K562 (cell line): Measurements from ENCODE around the gene SPIRE1. TPM values are rescaled to one million over a fixed set of nuclear protein-coding genes. Genes with fewer than 3 reads are reported as not detected.

ENCODE experiments used
- CHD2 ChIP-seq: IDR thresholded peaks from 2 replicates; pipeline ENCODE4 v1.6.1; 2011; ENCODE audit warnings: low read depth, low read length
- CXXC5 ChIP-seq: fragments of 250-450 bp; sonication (Bioruptor Pico); IDR thresholded peaks from 2 replicates; pipeline ENCODE4 v1.8.0; 2022; ENCODE audit warnings: inconsistent platforms, mild to moderate bottlenecking, moderate library complexity
- FOXA3 ChIP-seq, 2 experiments: fragments of 450-650 bp in 1 of 2; sonication (generic) in 1 of 2; formaldehyde crosslinking; IDR thresholded peaks in 1 of 2; conservative IDR thresholded peaks in 1 of 2; 2 replicates each; pipeline versions ENCODE4 v1.4.0 to v1.8.0; 2020 to 2022; ENCODE audit warnings: mild to moderate bottlenecking in 2 of 2, missing genetic modification reagents in 1 of 2
- FOXK2 ChIP-seq, 2 experiments: fragments of 450-650 bp; IDR thresholded peaks in 1 of 2; conservative IDR thresholded peaks in 1 of 2; 2 replicates each; pipeline ENCODE4 v1.6.1; 2016; ENCODE audit warnings: low read depth in 2 of 2, mild to moderate bottlenecking in 1 of 2
- KLF6 ChIP-seq: fragments of 250-450 bp; sonication (Bioruptor Pico); IDR thresholded peaks from 2 replicates; pipeline ENCODE4 v1.4.0; 2020; ENCODE audit warnings: mild to moderate bottlenecking, moderate library complexity, borderline replicate concordance
- MAZ ChIP-seq, 2 experiments: fragments of 450-650 bp in 1 of 2; sonication (generic) in 1 of 2; formaldehyde crosslinking; IDR thresholded peaks in 1 of 2; conservative IDR thresholded peaks in 1 of 2; 2 replicates each; pipeline versions ENCODE4 v1.4.0 to v1.5.0; 2020; ENCODE audit warnings: mild to moderate bottlenecking in 1 of 2, missing genetic modification reagents in 1 of 2
- POLR2H ChIP-seq: IDR thresholded peaks from 2 replicates; pipeline ENCODE4 v1.6.1; 2016; ENCODE audit warnings: missing genetic modification characterization, low read depth, mild to moderate bottlenecking, control low read depth, missing compliant biosample characterization, moderate library complexity
- RFX7 ChIP-seq: fragments of 250-450 bp; sonication (Bioruptor Pico); IDR thresholded peaks from 2 replicates; pipeline ENCODE4 v1.5.1; 2021; ENCODE audit warnings: mild to moderate bottlenecking
- RNF2 ChIP-seq: sonication (generic); IDR thresholded peaks from 2 replicates; pipeline ENCODE4 v1.6.1; 2016
- SIN3A ChIP-seq, 2 experiments: fragments of 150-350 bp in 1 of 2; IDR thresholded peaks; 2 replicates each; pipeline ENCODE4 v1.6.1; 2011 to 2016; ENCODE audit warnings: borderline replicate concordance in 2 of 2, low read depth in 2 of 2, low read length in 2 of 2, mild to moderate bottlenecking in 2 of 2, moderate library complexity in 2 of 2; ENCODE audit not compliant: control insufficient read depth in 1 of 2
- polyA plus RNA-seq, 8 experiments: library from polyadenylated mRNA; depleted of rRNA in 4 of 8; stranded (reverse) in 5 of 8; unstranded in 3 of 8; fragments of >200 nt; fragmentation: Nextera tagmentation in 2 of 8; fragmentation: Illumina TruSeq in 1 of 8; extraction: Ambion mirVana in 2 of 8; extraction: Trizol in 1 of 8; gene quantifications; 2 replicates each; pipeline versions ENCODE4 v1.2.1 to v1.2.3, GENCODE V29; 2011 to 2014; ENCODE audit warnings: inconsistent platforms in 1 of 8, missing spikeins in 1 of 8
- total RNA-seq, 7 experiments: library from RNA; depleted of rRNA in 6 of 7; stranded (reverse); fragments of >200 nt in 6 of 7; fragmentation: Illumina TruSeq in 2 of 7; extraction: Trizol in 2 of 7; gene quantifications; 2 replicates each; pipeline versions ENCODE4 v1.2.1 to v1.2.3, GENCODE V29; 2011 to 2021; ENCODE audit warnings: low replicate concordance in 1 of 7
- TF ChIP-seq, protein P1 (sequence below): sonication (generic); formaldehyde crosslinking; IDR thresholded peaks from 2 replicates; pipeline ENCODE4 v1.8.1; 2023; ENCODE audit warnings: mild to moderate bottlenecking, missing genetic modification reagents
- TF ChIP-seq, protein P2 (sequence below): sonication (generic); formaldehyde crosslinking; IDR thresholded peaks from 2 replicates; pipeline ENCODE4 v1.8.0; 2022; ENCODE audit warnings: mild to moderate bottlenecking, missing genetic modification reagents, borderline replicate concordance
- TF ChIP-seq, protein P3 (sequence below), 3 experiments: IDR thresholded peaks in 2 of 3; conservative IDR thresholded peaks in 1 of 3; 2 replicates each; pipeline ENCODE4 v1.5.1; 2011 to 2012; ENCODE audit warnings: low read length in 3 of 3, mild to moderate bottlenecking in 3 of 3, control low read depth in 2 of 3, improper control_type of control experiment in 1 of 3, inconsistent platforms in 1 of 3, low read depth in 1 of 3, mixed read lengths in 1 of 3, moderate library complexity in 1 of 3; ENCODE audit not compliant: insufficient read depth in 2 of 3

SPIRE1 gene
- total and polyA plus RNA-seq, 9 of the 15 experiments (the other 6 are each of a cell fraction or from before 2014, with no cell fraction given) = 2.9 to 14.0 (median 10.2) TPM

DNA sequence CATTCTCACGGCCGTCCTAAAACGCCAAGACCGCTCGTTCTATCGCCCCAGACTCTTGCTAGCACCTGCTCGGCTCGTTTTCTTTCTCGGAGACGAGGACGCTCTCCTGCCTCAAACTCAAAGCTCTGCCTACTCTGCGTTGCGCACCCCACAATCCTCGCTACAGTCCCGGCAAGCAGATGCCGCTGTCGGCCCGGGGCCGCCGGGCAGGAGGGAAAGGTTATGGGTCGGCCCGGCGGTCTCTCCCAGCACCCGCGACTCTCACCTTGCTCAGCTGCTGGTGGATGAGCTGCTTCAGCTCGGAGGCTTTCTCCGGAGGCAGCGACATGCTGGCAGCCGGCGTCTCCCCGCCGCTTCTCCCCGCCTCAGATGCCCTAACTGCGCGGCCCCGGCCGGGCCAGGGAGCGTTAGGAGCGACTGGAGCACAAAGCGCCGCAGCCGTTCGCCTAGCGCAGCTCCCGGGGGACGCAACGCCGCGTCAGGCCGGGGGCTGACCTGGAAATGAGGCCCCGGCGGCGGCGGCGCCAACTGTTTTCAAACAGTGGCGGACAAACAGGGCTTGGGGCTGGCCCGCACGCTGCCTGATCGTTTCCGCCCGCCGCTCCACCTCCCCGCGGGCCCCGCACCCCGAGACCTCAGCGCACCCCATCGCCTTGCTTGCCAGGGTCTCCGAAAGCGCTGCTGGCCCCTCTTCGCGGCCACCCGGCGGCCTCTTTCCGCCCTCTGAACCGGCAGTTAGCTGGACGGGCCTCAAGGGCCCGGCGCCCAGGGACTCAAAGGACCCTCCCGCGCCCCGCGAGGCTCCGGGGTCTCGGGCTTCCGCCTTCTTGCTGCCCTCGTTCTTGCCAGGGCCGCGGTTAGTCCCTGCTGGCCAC is 44.6 kb upstream of the SPIRE1 start, which contains the start of the genes CEP76 and PSMG2 (continued):
- TF ChIP-seq SIN3A (IDR thresholded peaks at IDR 0.05; ENCODE audit: borderline replicate concordance in 2 of 2, control insufficient read depth in 1 of 2, low read depth in 2 of 2, low read length in 2 of 2) = peak; percentile 69 to 80; a peak in 2 of 4 replicates
- TF ChIP-seq RFX7 (CRISPR knock-in tag) = no peak
- TF ChIP-seq POLR2H = peak; percentile 85
- TF ChIP-seq MAZ (CRISPR knock-in tag; conservative IDR thresholded peaks at IDR 0.05 in 1 of 2, IDR thresholded peaks at IDR 0.05 in 1 of 2) = peak; percentile 68 to 69; a peak in 3 of 4 replicates
- peak; percentile 85 for TF ChIP-seq CHD2
- TF ChIP-seq RNF2 = peak; percentile 12; the same call in 1 of the 2 replicates
- TF ChIP-seq, protein P1, sequence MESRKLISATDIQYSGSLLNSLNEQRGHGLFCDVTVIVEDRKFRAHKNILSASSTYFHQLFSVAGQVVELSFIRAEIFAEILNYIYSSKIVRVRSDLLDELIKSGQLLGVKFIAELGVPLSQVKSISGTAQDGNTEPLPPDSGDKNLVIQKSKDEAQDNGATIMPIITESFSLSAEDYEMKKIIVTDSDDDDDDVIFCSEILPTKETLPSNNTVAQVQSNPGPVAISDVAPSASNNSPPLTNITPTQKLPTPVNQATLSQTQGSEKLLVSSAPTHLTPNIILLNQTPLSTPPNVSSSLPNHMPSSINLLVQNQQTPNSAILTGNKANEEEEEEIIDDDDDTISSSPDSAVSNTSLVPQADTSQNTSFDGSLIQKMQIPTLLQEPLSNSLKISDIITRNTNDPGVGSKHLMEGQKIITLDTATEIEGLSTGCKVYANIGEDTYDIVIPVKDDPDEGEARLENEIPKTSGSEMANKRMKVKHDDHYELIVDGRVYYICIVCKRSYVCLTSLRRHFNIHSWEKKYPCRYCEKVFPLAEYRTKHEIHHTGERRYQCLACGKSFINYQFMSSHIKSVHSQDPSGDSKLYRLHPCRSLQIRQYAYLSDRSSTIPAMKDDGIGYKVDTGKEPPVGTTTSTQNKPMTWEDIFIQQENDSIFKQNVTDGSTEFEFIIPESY (CRISPR knock-in tag) = peak; percentile 12; the same call in 1 of the 2 replicates
- peak in 1 of 2 experiments; percentile 28; a peak in 1 of 4 replicates for TF ChIP-seq FOXA3 (CRISPR knock-in tag; conservative IDR thresholded peaks at IDR 0.05 in 1 of 2, IDR thresholded peaks at IDR 0.05 in 1 of 2)
- no peak for TF ChIP-seq KLF6 (CRISPR knock-in tag)
- peak; percentile 94 for TF ChIP-seq CXXC5 (CRISPR knock-in tag)
- TF ChIP-seq, protein P2, sequence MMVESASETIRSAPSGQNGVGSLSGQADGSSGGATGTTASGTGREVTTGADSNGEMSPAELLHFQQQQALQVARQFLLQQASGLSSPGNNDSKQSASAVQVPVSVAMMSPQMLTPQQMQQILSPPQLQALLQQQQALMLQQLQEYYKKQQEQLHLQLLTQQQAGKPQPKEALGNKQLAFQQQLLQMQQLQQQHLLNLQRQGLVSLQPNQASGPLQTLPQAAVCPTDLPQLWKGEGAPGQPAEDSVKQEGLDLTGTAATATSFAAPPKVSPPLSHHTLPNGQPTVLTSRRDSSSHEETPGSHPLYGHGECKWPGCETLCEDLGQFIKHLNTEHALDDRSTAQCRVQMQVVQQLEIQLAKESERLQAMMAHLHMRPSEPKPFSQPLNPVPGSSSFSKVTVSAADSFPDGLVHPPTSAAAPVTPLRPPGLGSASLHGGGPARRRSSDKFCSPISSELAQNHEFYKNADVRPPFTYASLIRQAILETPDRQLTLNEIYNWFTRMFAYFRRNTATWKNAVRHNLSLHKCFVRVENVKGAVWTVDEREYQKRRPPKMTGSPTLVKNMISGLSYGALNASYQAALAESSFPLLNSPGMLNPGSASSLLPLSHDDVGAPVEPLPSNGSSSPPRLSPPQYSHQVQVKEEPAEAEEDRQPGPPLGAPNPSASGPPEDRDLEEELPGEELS = peak; percentile 24; the same call in 1 of the 2 replicates
- peak in 1 of 2 experiments; percentile 60; a peak in 3 of 4 replicates for TF ChIP-seq FOXK2 (conservative IDR thresholded peaks at IDR 0.05 in 1 of 2, IDR thresholded peaks at IDR 0.05 in 1 of 2; ENCODE audit: low read depth in 2 of 2)
- TF ChIP-seq, protein P3, sequence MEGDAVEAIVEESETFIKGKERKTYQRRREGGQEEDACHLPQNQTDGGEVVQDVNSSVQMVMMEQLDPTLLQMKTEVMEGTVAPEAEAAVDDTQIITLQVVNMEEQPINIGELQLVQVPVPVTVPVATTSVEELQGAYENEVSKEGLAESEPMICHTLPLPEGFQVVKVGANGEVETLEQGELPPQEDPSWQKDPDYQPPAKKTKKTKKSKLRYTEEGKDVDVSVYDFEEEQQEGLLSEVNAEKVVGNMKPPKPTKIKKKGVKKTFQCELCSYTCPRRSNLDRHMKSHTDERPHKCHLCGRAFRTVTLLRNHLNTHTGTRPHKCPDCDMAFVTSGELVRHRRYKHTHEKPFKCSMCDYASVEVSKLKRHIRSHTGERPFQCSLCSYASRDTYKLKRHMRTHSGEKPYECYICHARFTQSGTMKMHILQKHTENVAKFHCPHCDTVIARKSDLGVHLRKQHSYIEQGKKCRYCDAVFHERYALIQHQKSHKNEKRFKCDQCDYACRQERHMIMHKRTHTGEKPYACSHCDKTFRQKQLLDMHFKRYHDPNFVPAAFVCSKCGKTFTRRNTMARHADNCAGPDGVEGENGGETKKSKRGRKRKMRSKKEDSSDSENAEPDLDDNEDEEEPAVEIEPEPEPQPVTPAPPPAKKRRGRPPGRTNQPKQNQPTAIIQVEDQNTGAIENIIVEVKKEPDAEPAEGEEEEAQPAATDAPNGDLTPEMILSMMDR (IDR thresholded peaks at IDR 0.05 in 2 of 3, conservative IDR thresholded peaks at IDR 0.05 in 1 of 3; ENCODE audit: insufficient read depth in 2 of 3, low read depth in 1 of 3, low read length in 3 of 3) = 0 out of 6 replicates have a peak, but pooled peaks of 1 of the 3 experiments have one; percentile 7
